ENCODE results near the gene SCO2.

Gene SCO2

DNA sequence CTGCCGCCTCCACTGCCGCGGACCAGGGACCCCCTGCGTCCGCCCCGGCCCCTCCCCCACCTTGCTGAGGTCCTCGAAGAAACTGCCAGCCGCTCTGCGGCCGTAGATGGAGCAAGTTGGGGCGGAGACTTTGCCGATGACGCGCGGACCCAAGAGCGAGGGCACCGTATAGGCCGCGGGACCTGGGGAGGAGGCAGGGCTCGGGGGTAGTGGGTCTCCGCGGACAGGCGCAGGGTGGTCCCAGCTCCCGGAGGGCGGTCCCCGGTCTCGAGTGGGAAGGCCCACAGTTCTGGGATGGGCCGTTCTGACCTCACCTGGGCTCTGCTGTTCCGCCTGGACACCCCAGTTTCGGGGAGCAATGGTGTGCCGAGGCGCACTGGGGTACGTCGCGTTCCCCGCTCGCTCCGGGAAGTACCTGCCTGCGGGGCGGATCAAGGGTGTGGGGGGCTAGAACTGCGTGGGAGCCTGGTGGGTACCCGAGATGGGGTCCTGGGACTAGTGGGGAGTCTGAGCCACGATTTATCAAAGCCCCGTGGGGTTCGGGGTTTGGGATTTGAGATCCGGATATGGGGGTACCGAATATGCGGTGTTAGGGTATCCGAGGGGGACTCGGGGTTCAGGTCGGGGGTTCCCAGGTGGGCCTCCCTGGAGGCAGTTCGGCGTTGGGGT, 5.6 kb upstream of the SCO2 start:
- peak overlapping the region; percentile 55 for H3K4me3 ChIP-seq (ENCODE audit: control insufficient read depth, low read depth, low read length)
- peak; percentile 86 for DNase-seq (ENCODE audit: low read depth)
- TF ChIP-seq, protein P1, sequence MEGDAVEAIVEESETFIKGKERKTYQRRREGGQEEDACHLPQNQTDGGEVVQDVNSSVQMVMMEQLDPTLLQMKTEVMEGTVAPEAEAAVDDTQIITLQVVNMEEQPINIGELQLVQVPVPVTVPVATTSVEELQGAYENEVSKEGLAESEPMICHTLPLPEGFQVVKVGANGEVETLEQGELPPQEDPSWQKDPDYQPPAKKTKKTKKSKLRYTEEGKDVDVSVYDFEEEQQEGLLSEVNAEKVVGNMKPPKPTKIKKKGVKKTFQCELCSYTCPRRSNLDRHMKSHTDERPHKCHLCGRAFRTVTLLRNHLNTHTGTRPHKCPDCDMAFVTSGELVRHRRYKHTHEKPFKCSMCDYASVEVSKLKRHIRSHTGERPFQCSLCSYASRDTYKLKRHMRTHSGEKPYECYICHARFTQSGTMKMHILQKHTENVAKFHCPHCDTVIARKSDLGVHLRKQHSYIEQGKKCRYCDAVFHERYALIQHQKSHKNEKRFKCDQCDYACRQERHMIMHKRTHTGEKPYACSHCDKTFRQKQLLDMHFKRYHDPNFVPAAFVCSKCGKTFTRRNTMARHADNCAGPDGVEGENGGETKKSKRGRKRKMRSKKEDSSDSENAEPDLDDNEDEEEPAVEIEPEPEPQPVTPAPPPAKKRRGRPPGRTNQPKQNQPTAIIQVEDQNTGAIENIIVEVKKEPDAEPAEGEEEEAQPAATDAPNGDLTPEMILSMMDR (conservative IDR thresholded peaks at IDR 0.05; ENCODE audit: control insufficient read depth, insufficient read depth, low read depth, low read length), result no peak

GRCh38 chr22:50530580-50530876, 5.1 kb upstream of the SCO2 start:
- H3K4me3 ChIP-seq (ENCODE audit: control insufficient read depth, low read depth, low read length), result peak overlapping the region; percentile 55
- no peak for DNase-seq (ENCODE audit: low read depth)
- TF ChIP-seq, protein P1 (conservative IDR thresholded peaks at IDR 0.05; ENCODE audit: control insufficient read depth, insufficient read depth, low read depth, low read length), result no peak

DNA sequence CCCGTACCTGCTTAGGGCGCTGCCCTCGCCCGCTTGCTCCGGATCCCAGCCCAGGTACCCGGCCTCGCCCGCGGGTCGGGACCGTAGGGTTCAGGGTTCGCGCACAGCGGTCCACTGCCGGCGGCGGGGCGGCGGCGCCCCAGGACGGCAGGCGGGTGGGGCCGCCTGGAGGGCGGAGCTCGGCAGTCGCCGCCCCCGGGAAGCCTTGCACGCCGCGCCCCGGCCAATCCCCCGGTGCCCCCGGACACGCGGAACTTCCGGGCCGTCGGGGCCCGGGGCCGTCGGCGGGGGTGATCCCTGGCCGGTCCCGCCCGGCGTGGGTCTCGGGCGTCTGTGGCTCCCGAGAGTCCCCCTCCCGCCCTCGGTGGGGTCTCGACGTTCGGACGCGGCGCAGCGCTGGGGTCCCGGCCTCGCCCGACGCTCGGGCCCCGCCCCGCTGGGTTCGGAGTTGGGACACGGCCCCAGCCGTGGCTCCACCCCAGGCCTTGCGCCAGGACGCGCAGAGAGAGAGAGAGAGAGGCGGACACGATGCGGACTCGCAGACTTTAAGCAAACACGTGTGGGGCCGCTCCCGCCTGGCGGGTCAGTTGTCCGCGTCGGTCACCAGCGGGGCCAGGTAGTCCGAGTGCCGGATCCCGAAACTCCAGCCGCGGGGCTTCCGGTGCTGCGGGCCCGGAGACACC, 4.6 kb upstream of the SCO2 start, which contains the start of gene TYMP:
Gene TYMP (minus strand): TSS at position 116 of the 683 bp plus-strand sequence. CDS start 303 bp downstream, outside the sequence.
- peak within 1 kb of the TSS; percentile 55 for H3K4me3 ChIP-seq (ENCODE audit: control insufficient read depth, low read depth, low read length)
- TF ChIP-seq, protein P1 (conservative IDR thresholded peaks at IDR 0.05; ENCODE audit: control insufficient read depth, insufficient read depth, low read depth, low read length), result no peak
- peak; percentile 81 for DNase-seq (ENCODE audit: low read depth)

GRCh38 chr22:50529416-50529896, 4.1 kb upstream of the SCO2 start:
- no peak for DNase-seq (ENCODE audit: low read depth)
- TF ChIP-seq, protein P1 (conservative IDR thresholded peaks at IDR 0.05; ENCODE audit: control insufficient read depth, insufficient read depth, low read depth, low read length), result no peak
- peak overlapping the region; percentile 52 for H3K4me3 ChIP-seq (ENCODE audit: control insufficient read depth, low read depth, low read length)

GRCh38 chr22:50528682-50529415, 3.5 kb upstream of the SCO2 start:
- DNase-seq (ENCODE audit: low read depth), result no peak
- H3K4me3 ChIP-seq (ENCODE audit: control insufficient read depth, low read depth, low read length), result peak overlapping the region; percentile 52

More at GRCh38 chr22:50528682-50529415, 3.5 kb upstream of the SCO2 start:
- TF ChIP-seq, protein P1 (conservative IDR thresholded peaks at IDR 0.05; ENCODE audit: control insufficient read depth, insufficient read depth, low read depth, low read length), result no peak
